ES-I3 (cell line): ENCODE data around the gene SYT14.

Source experiments
- H3K36me3 ChIP-seq: 2 replicates; pipeline ENCODE4 v1.6.1; 2013; ENCODE audit warnings: mild to moderate bottlenecking, low read length, control low read depth, moderate library complexity; ENCODE audit not compliant: insufficient read depth
- H3K4me1 ChIP-seq: 2 replicates; pipeline ENCODE4 v1.6.1; 2013; ENCODE audit warnings: mild to moderate bottlenecking, control low read depth, low read length; ENCODE audit not compliant: insufficient read depth
- H3K9ac ChIP-seq: 2 replicates; pipeline ENCODE4 v1.6.1; 2013; ENCODE audit warnings: low read depth, mild to moderate bottlenecking, low read length, moderate library complexity
- H3K9me3 ChIP-seq: 2 replicates; pipeline ENCODE4 v1.6.1; 2013; ENCODE audit warnings: mild to moderate bottlenecking, low read length, moderate library complexity; ENCODE audit not compliant: control insufficient read depth, insufficient read depth

The SYT14 gene

DNA sequence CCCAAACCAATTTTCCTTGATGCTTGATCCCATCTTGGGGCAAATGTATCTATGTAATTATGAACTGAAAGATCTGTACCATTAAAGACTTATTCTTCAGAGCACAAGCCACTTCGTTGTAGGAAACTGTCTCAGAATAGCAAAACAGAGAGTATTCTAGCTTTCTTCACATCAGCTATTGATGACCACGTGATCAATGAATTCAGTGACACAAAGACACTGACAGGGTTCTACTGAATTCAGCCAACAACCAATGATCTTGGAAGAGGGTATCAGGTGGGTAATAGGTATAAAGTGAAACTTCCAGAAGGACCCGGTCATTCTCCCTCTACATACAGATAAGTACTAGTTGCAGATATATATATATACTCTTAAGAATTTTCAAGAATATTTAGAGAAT is 260.8 kb downstream of the SYT14 start:
- Histone ChIP-seq H3K4me1 (no peaks in the 10 kb centered on the region), H3K9me3 (no peaks in the 10 kb centered on the region; the same call in 1 of the 2 replicates), H3K36me3 (no peaks in the 10 kb centered on the region), H3K9ac (no peak overlapping the region)

DNA sequence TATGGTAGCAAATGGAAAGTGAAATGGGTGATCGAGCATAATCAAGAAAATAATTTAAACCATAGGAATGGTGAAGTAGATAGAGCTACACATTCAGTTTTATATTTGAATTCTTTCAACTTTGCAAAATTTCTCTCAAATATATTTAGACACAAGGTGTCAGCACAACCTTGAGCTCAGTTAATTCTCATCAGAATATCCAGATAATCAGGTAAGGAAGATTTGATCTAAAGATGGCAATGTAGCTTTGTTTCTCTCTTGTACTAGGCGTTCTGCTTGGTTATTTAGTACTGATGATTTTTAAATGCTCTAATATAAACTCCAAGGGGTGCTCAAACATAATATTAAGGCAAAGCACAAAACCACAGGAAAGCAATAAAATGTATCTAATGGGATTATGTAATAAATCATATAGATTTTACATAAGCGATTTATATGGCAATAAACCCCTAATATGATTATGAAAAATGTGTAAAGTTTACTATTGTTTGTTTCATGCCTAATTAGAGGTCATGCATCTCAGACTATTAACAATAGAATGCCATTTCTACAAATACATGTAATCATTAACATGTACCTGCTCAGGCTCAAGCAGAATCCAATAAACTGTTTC is 262.2 kb downstream of the SYT14 start:
- no peaks in the 10 kb centered on the region; the same call in 1 of the 2 replicates for H3K9me3 ChIP-seq
- no peaks in the 10 kb centered on the region for H3K36me3 ChIP-seq
- no peaks in the 10 kb centered on the region for H3K4me1 ChIP-seq
- H3K9ac ChIP-seq: no peak overlapping the region

DNA sequence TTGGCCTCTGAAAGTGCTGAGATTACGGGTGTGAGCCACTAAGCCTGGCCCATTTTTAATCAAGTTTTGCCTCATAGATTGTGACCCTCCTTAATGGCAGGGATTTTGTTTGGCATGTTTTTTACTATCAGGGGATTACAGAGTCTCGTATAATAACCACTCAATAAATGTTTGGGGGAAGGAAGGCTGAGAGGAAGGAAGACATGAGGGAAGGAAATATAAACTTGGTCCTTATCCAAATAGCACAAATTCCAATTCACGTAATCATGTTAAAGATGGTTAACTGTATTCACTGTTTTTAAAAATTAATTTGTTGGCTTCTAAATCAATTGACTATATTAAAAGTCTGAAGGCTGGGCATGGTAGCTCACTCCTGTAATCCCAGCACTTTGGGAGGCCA is 263.7 kb downstream of the SYT14 start:
- H3K36me3 ChIP-seq: no peaks in the 10 kb centered on the region
- H3K4me1 ChIP-seq: no peaks in the 10 kb centered on the region
- no peak overlapping the region for H3K9ac ChIP-seq
- H3K9me3 ChIP-seq: no peaks in the 10 kb centered on the region; the same call in 1 of the 2 replicates

DNA sequence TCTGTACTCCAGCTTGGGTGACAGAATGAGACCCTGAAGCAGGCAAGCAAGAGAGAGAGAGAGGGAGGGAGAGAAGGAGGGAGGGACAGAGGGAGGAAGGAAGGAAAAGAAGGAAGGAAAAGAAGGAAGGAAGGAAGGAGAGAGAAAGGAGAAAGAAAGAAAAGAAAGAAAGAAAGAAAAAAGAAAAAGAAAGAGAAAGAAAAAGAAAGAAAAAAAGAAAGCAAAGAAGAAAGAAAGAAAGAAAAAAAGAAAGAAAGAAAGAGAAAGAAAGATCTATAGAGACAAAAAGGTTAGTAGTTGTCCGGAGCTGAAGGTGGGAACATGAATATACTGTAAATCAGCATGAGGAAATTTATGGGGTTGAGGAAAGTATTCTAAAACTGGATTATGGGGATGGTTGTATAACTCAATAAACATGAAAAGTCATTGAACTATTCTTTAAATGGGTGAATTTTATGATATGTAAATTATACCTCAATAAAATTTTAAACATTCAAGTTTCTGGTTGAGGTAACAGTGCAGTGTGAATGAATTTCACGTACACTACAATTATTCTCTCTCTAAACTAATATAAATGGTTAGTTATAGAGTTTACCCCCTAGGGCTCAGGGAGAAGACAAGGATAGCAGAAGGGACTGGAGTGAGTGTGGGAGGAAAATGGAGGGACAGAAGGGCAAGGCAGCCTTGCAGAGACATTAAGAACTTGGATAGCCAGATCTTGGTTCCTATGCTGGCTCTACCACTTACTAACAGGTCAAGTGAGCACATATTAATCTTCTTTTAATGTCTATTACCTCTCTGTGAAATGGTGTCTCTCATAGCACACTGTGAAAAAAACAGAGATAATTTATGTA is 269.8 kb downstream of the SYT14 start:
- no peaks in the 10 kb centered on the region for H3K9me3 ChIP-seq
- no peak overlapping the region for H3K9ac ChIP-seq
- H3K36me3 ChIP-seq: no peaks in the 10 kb centered on the region
- no peaks in the 10 kb centered on the region for H3K4me1 ChIP-seq

DNA sequence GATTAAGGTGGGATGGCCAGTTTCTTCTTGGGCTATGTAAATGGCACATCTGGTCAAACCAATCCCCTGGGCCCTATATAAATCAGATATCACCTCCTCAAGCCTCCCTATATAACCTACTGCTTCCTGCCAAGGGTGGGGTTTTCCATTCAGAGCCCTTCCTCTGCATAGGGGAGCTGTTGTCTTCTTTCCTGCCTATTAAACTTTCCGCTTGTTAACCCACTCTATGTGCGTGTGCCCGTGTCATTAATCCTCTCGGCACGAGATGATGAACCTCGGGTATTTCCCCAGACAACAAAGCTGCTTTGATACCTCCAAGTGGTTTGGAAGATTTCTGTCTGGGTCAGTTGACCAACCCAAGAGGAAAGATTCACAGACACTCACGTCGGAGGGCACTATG is 275.3 kb downstream of the SYT14 start:
- Histone ChIP-seq H3K9me3 (no peaks in the 10 kb centered on the region), H3K4me1 (no peaks in the 10 kb centered on the region), H3K9ac (no peak overlapping the region), H3K36me3 (no peaks in the 10 kb centered on the region)

DNA sequence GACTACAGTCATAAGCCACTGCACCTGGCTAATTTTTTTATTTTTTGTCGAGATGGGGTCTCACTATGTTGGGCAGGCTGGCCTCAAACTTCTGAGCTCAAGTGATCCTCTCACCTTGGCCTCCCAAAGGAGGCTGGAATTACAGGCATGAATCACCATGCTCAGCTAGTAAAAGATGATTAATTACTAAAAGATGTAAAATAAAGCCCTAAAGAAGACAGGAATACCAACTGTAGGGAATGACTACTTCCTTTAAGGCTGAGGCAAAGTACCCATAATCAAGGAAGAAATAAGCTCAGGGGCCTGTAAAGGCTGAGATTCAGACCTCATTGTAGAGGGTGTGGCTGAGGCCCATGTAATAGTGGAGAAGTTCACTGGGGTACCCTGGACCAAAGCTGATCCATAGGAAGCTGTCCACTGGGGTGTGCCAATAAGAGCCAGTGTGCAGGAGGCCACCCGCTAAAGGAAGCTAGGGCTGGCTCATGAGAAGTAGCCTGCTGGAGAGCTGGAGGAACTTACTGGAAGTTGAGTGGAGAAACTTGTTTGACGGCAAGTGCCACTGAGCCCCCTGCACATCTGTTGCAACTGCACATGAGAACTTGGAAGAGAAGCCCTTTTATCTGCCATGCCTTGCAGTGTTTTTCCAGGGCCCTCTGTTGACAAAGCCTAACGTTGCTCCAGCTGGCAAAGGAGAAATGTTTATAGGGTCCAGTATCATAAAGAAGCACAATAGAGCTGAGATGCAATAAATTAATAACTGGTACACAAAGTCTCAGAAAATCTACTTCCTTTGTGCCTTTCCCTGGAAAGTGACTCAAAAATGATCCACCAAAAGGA is 276.8 kb downstream of the SYT14 start:
- Histone ChIP-seq H3K9ac (no peak overlapping the region), H3K4me1 (no peaks in the 10 kb centered on the region)

DNA sequence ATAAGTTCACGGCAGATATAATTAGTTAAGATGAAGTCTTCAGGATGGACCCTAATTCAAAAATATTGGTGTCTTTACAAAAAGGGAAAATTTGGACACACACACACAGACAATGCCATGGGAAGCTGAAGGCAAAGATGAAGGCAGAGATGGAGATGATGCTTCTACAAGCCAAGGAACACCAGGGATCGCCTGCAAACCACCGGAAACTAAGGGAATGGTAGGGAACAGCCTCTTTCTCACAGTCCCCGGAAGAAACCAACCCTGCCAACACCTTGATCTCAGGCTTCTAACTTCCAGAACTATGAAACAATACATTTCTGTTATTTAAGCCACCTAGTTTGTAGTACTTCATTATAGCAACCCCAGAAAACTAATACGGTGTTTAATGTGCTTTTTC is 279.5 kb downstream of the SYT14 start:
- Histone ChIP-seq H3K9me3 (no peaks in the 10 kb centered on the region), H3K9ac (no peak overlapping the region), H3K4me1 (peaks cover 1% of the 10 kb centered on the region; the same call in 1 of the 2 replicates), H3K36me3 (no peaks in the 10 kb centered on the region)

More for the DNA sequence above, 276.8 kb downstream of the SYT14 start:
- H3K9me3 ChIP-seq: no peaks in the 10 kb centered on the region
- no peaks in the 10 kb centered on the region for H3K36me3 ChIP-seq

DNA sequence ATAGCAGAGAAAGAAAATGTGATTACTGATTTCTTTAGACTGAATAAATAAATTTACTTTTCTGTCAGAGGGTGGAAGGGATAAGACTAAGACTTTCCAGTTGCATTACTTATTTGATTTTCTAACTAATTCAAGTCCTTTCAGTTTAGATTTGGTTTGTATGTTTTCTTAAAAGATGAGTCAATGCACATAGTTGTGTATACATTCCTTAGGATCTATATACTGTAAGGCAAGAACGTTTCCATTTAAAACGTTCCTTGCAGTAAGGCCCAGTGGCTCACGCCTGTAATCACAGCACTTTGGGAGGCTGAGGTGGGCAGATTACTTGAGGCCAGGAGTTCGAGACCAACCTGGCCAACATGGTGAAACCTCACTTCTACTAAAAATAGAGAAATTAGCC is 280.0 kb downstream of the SYT14 start:
- Histone ChIP-seq H3K9ac (no peak overlapping the region), H3K4me1 (peaks cover 7% of the 10 kb centered on the region), H3K9me3 (no peaks in the 10 kb centered on the region), H3K36me3 (no peaks in the 10 kb centered on the region)
